Loucy (cell line): Measurements from ENCODE around the gene ADCY5.

Experiments
- H2AFZ ChIP-seq: fragments of 200-600 bp; sonication (generic); 2 replicates; pipeline ENCODE4 v1.6.0; 2016; ENCODE audit warnings: antibody characterized with exemption, mild to moderate bottlenecking, low read length, moderate library complexity
- H3F3A ChIP-seq: fragments of 200-600 bp; 2 replicates; pipeline ENCODE4 v1.6.0; 2016; ENCODE audit warnings: antibody characterized with exemption, low read depth, mild to moderate bottlenecking
- H3K27me3 ChIP-seq: fragments of 200-600 bp; sonication (generic); 2 replicates; pipeline ENCODE4 v1.6.1; 2014; ENCODE audit warnings: low read length, mild to moderate bottlenecking; ENCODE audit not compliant: insufficient read depth, poor library complexity, severe bottlenecking
- H3K36me3 ChIP-seq: fragments of 200-600 bp; sonication (generic); 2 replicates; pipeline ENCODE4 v1.6.1; 2016; ENCODE audit warnings: low read length; ENCODE audit not compliant: insufficient read depth
- H3K4me1 ChIP-seq: fragments of 200-600 bp; sonication (generic); 2 replicates; pipeline ENCODE4 v1.5.1; 2014; ENCODE audit warnings: low read length, mild to moderate bottlenecking; ENCODE audit not compliant: insufficient read depth, poor library complexity, severe bottlenecking
- H3K4me2 ChIP-seq: fragments of 200-600 bp; sonication (generic); 2 replicates; pipeline ENCODE4 v1.6.0; 2014; ENCODE audit warnings: antibody characterized with exemption, low read length, low read depth, mild to moderate bottlenecking; ENCODE audit not compliant: poor library complexity, severe bottlenecking
- H3K4me3 ChIP-seq: fragments of 200-600 bp; sonication (generic); 2 replicates; pipeline ENCODE4 v1.5.1; 2014; ENCODE audit warnings: low read length, mild to moderate bottlenecking, mixed read lengths; ENCODE audit not compliant: poor library complexity, severe bottlenecking
- H3K79me2 ChIP-seq: fragments of 200-600 bp; sonication (generic); 2 replicates; pipeline ENCODE4 v1.6.1; 2014; ENCODE audit warnings: low read length; ENCODE audit not compliant: insufficient read depth
- H3K9ac ChIP-seq: fragments of 200-600 bp; sonication (generic); 2 replicates; pipeline ENCODE4 v1.6.0; 2014; ENCODE audit warnings: mild to moderate bottlenecking, low read depth, low read length, moderate library complexity; ENCODE audit not compliant: poor library complexity, severe bottlenecking
- H3K9me2 ChIP-seq: fragments of 200-600 bp; sonication (generic); replicated peaks from 2 replicates; pipeline ENCODE4 v1.6.1; 2016; ENCODE audit warnings: low read depth, low read length, mixed read lengths
- H3K9me3 ChIP-seq: fragments of 200-600 bp; sonication (generic); 2 replicates; pipeline ENCODE4 v1.6.1; 2014; ENCODE audit warnings: mild to moderate bottlenecking, antibody characterized with exemption, low read length, low read depth; ENCODE audit not compliant: insufficient read depth
- H4K20me1 ChIP-seq: fragments of 200-600 bp; sonication (generic); 2 replicates; pipeline ENCODE4 v1.6.0; 2014; ENCODE audit warnings: antibody characterized with exemption, low read length, mild to moderate bottlenecking; ENCODE audit not compliant: insufficient read depth, poor library complexity, severe bottlenecking
- EZH2phosphoT487 ChIP-seq: fragments of 200-600 bp; IDR thresholded peaks from 2 replicates; pipeline ENCODE4 v1.6.1; 2018; ENCODE audit warnings: antibody characterized with exemption, mild to moderate bottlenecking, moderate library complexity, borderline replicate concordance
- TF ChIP-seq, protein P1 (sequence below): fragments of 200-600 bp; sonication (generic); conservative IDR thresholded peaks from 2 replicates; pipeline ENCODE4 v1.5.1; 2014; ENCODE audit warnings: mild to moderate bottlenecking, antibody characterized with exemption, low read length

Gene ADCY5

DNA sequence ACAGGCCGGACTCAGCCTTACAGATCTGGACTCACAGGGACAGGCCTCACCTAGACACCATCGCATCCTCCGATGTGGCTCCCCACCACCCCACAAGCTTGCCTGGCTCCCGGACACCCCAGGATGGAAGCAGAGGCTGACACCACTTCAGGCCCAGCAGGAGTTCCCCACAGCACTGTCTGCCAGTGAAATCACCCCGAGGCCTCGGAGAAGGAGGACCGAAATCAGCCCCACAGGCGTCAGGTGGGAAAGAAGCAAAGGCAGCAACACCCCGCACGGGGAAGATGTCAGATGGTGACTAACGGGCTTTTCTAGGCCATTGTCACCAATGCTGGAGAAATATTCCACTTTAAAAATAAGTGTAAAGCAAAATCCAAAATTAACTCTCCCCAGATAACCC lies 18.6 kb downstream of the ADCY5 start:
- no peaks in the 10 kb centered on the region for H3K9me3 ChIP-seq
- H3K4me1 ChIP-seq, result no peaks in the 10 kb centered on the region
- TF ChIP-seq, protein P1, sequence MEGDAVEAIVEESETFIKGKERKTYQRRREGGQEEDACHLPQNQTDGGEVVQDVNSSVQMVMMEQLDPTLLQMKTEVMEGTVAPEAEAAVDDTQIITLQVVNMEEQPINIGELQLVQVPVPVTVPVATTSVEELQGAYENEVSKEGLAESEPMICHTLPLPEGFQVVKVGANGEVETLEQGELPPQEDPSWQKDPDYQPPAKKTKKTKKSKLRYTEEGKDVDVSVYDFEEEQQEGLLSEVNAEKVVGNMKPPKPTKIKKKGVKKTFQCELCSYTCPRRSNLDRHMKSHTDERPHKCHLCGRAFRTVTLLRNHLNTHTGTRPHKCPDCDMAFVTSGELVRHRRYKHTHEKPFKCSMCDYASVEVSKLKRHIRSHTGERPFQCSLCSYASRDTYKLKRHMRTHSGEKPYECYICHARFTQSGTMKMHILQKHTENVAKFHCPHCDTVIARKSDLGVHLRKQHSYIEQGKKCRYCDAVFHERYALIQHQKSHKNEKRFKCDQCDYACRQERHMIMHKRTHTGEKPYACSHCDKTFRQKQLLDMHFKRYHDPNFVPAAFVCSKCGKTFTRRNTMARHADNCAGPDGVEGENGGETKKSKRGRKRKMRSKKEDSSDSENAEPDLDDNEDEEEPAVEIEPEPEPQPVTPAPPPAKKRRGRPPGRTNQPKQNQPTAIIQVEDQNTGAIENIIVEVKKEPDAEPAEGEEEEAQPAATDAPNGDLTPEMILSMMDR, result no peak
- no peak for TF ChIP-seq EZH2phosphoT487
- H3K4me3 ChIP-seq, result no peak overlapping the region
- no peak overlapping the region for H3K9ac ChIP-seq
- no peaks in the 10 kb centered on the region for H3K9me2 ChIP-seq
- H3K27me3 ChIP-seq, result no peaks in the 10 kb centered on the region
- H4K20me1 ChIP-seq, result no peaks in the 10 kb centered on the region
- H3K4me2 ChIP-seq, result no peak overlapping the region
- H2AFZ ChIP-seq, result no peak overlapping the region
- no peaks in the 10 kb centered on the region for H3F3A ChIP-seq
- no peaks in the 10 kb centered on the region for H3K79me2 ChIP-seq
- H3K36me3 ChIP-seq, result no peaks in the 10 kb centered on the region

DNA sequence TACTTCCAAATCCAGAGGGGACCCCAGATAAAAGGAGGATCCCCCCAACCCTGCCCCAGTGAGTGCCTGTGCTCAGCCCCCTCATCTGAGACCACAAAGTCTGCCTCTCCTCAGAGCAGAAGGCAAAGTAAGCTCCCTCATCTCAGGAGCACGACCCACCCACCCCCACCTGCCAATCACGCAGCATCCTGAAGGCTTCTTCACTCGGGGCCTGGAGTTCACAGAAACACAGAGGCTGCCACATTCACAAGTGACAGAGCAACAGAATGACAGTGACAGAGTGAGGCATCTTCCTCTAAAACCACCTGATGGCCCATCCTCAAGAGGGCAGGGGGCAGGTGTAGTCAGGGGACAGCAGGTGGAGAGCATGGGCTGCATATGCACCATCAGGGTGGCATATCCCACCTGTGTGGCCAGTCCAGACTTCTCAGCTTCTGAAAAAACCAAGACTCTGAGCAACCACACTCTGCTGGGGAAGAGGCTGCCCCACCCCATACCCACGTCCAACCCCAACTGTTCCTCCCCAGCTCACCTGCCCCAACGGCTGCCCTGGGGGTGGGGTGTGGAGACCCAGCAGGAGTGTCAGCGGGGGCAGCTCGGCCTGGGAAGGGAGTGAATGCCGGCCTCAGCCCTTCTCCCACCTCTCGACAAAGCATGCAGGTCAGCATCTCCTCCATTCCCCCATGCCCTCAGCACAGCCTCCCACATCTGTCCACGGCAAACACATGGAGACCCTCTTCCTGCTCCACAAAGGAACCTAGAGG lies 19.3 kb downstream of the ADCY5 start:
- Histone ChIP-seq H3K4me2 (no peak overlapping the region), H3K4me1 (no peaks in the 10 kb centered on the region), H3K9me3 (no peaks in the 10 kb centered on the region), H4K20me1 (no peaks in the 10 kb centered on the region), H3K9ac (no peak overlapping the region), H3K9me2 (no peaks in the 10 kb centered on the region), H3K79me2 (no peaks in the 10 kb centered on the region), H3K4me3 (no peak overlapping the region), H3F3A (no peaks in the 10 kb centered on the region), H3K27me3 (no peaks in the 10 kb centered on the region), H3K36me3 (no peaks in the 10 kb centered on the region), H2AFZ (no peak overlapping the region)
- TF ChIP-seq, protein P1, result no peak
- TF ChIP-seq EZH2phosphoT487, result no peak

- H3K9ac ChIP-seq, result no peak overlapping the region
- no peaks in the 10 kb centered on the region for H3K36me3 ChIP-seq
- H3K9me3 ChIP-seq, result no peaks in the 10 kb centered on the region
- no peaks in the 10 kb centered on the region for H3K9me2 ChIP-seq
- H3K4me1 ChIP-seq, result peaks cover 6% of the 10 kb centered on the region
- H3K4me3 ChIP-seq, result no peak overlapping the region
- H3K79me2 ChIP-seq, result no peaks in the 10 kb centered on the region
- no peaks in the 10 kb centered on the region for H4K20me1 ChIP-seq
- no peak overlapping the region for H3K4me2 ChIP-seq
- no peaks in the 10 kb centered on the region for H3K27me3 ChIP-seq
- TF ChIP-seq EZH2phosphoT487, result no peak
- TF ChIP-seq, protein P1, result no peak
- no peaks in the 10 kb centered on the region for H3F3A ChIP-seq
- no peak overlapping the region for H2AFZ ChIP-seq
These were observed 23.7 kb downstream of the ADCY5 start for GRCh38 chr3:123424999-123425712.
